GM12878 (cell line): ENCODE measurements around the gene CCDC57.

Experiments
- CHD2 ChIP-seq: IDR thresholded peaks from 2 replicates; pipeline ENCODE4 v1.6.1; 2011; ENCODE audit warnings: low read depth, low read length, improper control_type of control experiment, borderline replicate concordance
- CREB1 ChIP-seq: IDR thresholded peaks from 2 replicates; pipeline ENCODE4 v1.6.1; 2012; ENCODE audit warnings: low read depth, mild to moderate bottlenecking, inconsistent platforms
- CTCF ChIP-seq, 3 experiments: IDR thresholded peaks in 2 of 3; conservative IDR thresholded peaks in 1 of 3; 2 replicates each; pipeline ENCODE4 v1.5.1; 2011; ENCODE audit warnings: low read depth in 3 of 3, low read length in 3 of 3, mild to moderate bottlenecking in 3 of 3, control low read depth in 2 of 3, moderate library complexity in 2 of 3, inconsistent platforms in 1 of 3, mixed read lengths in 1 of 3; ENCODE audit not compliant: control insufficient read depth in 2 of 3, insufficient read depth in 1 of 3; ENCODE audit errors: extremely low read depth in 1 of 3
- E2F8 ChIP-seq: fragments of 450-650 bp; IDR thresholded peaks from 2 replicates; pipeline ENCODE4 v1.6.1; 2018; ENCODE audit warnings: mild to moderate bottlenecking, low read depth, moderate library complexity; ENCODE audit not compliant: partially characterized antibody
- EGR1 ChIP-seq, 2 experiments: IDR thresholded peaks; 1 replicate in 1 of 2; 2 replicates in 1 of 2; pipeline ENCODE4 v1.6.1; 2011 to 2012; ENCODE audit warnings: low read depth in 2 of 2, low read length in 2 of 2, borderline replicate concordance in 1 of 2, mild to moderate bottlenecking in 1 of 2, moderate library complexity in 1 of 2
- EP300 ChIP-seq, 2 experiments: fragments of 150-350 bp in 1 of 2; IDR thresholded peaks; 2 replicates each; pipeline ENCODE4 v1.6.1; 2011 to 2012; ENCODE audit warnings: low read depth in 2 of 2, low read length in 2 of 2, borderline replicate concordance in 1 of 2, improper control_type of control experiment in 1 of 2, inconsistent platforms in 1 of 2; ENCODE audit not compliant: control insufficient read depth in 1 of 2
- FOS ChIP-seq: IDR thresholded peaks from 3 replicates; pipeline ENCODE4 v1.6.1; 2011; ENCODE audit warnings: borderline replicate concordance; ENCODE audit not compliant: insufficient read length; ENCODE audit errors: extremely low read depth
- FOXM1 ChIP-seq: IDR thresholded peaks from 2 replicates; pipeline ENCODE4 v1.6.1; 2012; ENCODE audit warnings: low read depth, mild to moderate bottlenecking, inconsistent platforms, low read length, moderate library complexity
- GABPA ChIP-seq: IDR thresholded peaks from 2 replicates; pipeline ENCODE4 v1.6.1; 2014; ENCODE audit warnings: antibody characterized with exemption, low read depth, mild to moderate bottlenecking, inconsistent platforms
- IRF4 ChIP-seq: IDR thresholded peaks from 2 replicates; pipeline ENCODE4 v1.6.1; 2011; ENCODE audit warnings: low read depth, low read length
- NR2C2 ChIP-seq: IDR thresholded peaks from 2 replicates; pipeline ENCODE4 v1.6.1; 2011; ENCODE audit warnings: borderline replicate concordance, low read depth; ENCODE audit not compliant: control insufficient read depth, insufficient read length
- NRF1 ChIP-seq: conservative IDR thresholded peaks from 2 replicates; pipeline ENCODE4 v1.6.1; 2011; ENCODE audit warnings: mild to moderate bottlenecking, low read depth, low read length, improper control_type of control experiment
- POLR2AphosphoS5 ChIP-seq: IDR thresholded peaks from 2 replicates; pipeline ENCODE4 v1.6.1; 2011; ENCODE audit warnings: mild to moderate bottlenecking, low read length, inconsistent platforms
- YY1 ChIP-seq: IDR thresholded peaks from 2 replicates; pipeline ENCODE4 v1.6.1; 2011; ENCODE audit warnings: low read depth, mild to moderate bottlenecking, low read length

GRCh38 chr17:82081546-82081945, 131.1 kb downstream of the CCDC57 start:
- TF ChIP-seq CTCF (IDR thresholded peaks at IDR 0.05 in 2 of 3, conservative IDR thresholded peaks at IDR 0.05 in 1 of 3; ENCODE audit: control insufficient read depth in 2 of 3, extremely low read depth in 1 of 3, insufficient read depth in 1 of 3, low read depth in 3 of 3, low read length in 3 of 3) (no peak), EP300 (IDR thresholded peaks at IDR 0.05; ENCODE audit: borderline replicate concordance in 1 of 2, control insufficient read depth in 1 of 2, low read depth in 2 of 2, low read length in 2 of 2) (no peak), EGR1 (IDR thresholded peaks at IDR 0.05; ENCODE audit: borderline replicate concordance in 1 of 2, low read depth in 2 of 2, low read length in 2 of 2) (no peak), CHD2 (no peak), FOS (no peak), POLR2AphosphoS5 (no peak), GABPA (no peak), YY1 (no peak), NRF1 (no peak), E2F8 (no peak), IRF4 (no peak), NR2C2 (no peak), CREB1 (no peak), FOXM1 (no peak)
